ENCODE measurements around the gene NARF. TPM values are rescaled to one million over a fixed set of nuclear protein-coding genes. Genes with fewer than 3 reads are reported as not detected.
A peak's percentile ranks its signal among the peaks of the same experiment; 100 is the strongest.

Gene NARF
- total RNA-seq, 1 donor from 2014 or later: 111 TPM

GRCh38 chr17:82446649-82447048 is 11.9 kb upstream of the NARF start:
- no peak for TF ChIP-seq CTCF (conservative IDR thresholded peaks at IDR 0.05)
- H3K36me3 Mint-ChIP-seq: no peaks in the 10 kb centered on the region
- no peaks in the 10 kb centered on the region for H3K9me3 Mint-ChIP-seq
- no peaks in the 10 kb centered on the region for H3K27me3 Mint-ChIP-seq
- H3K4me3 Mint-ChIP-seq: no peak overlapping the region
- no peak overlapping the region for H3K27ac Mint-ChIP-seq
- no peak for DNase-seq (ENCODE audit: extremely low spot score, unreplicated experiment)
- peaks cover 12% of the 10 kb centered on the region for H3K4me1 Mint-ChIP-seq (ENCODE audit: unreplicated experiment)

- no peak for TF ChIP-seq CTCF (conservative IDR thresholded peaks at IDR 0.05)
- no peak for DNase-seq (ENCODE audit: extremely low spot score, unreplicated experiment)
- Mint-ChIP-seq H3K4me3 (peak overlapping the region; percentile 69), H3K27ac (no peak overlapping the region), H3K4me1 (ENCODE audit: unreplicated experiment) (peaks cover 12% of the 10 kb centered on the region), H3K9me3 (peaks cover 6% of the 10 kb centered on the region), H3K27me3 (no peaks in the 10 kb centered on the region), H3K36me3 (no peaks in the 10 kb centered on the region)
These were observed 10.7 kb upstream of the NARF start for GRCh38 chr17:82447876-82448275.

- no peak for TF ChIP-seq CTCF (conservative IDR thresholded peaks at IDR 0.05)
- Mint-ChIP-seq H3K27me3 (no peaks in the 10 kb centered on the region), H3K27ac (no peak overlapping the region), H3K9me3 (peaks cover 6% of the 10 kb centered on the region), H3K4me1 (ENCODE audit: unreplicated experiment) (peaks cover 12% of the 10 kb centered on the region), H3K4me3 (peak overlapping the region; percentile 90), H3K36me3 (no peaks in the 10 kb centered on the region)
- DNase-seq (ENCODE audit: extremely low spot score, unreplicated experiment): no peak
These were observed 9.2 kb upstream of the NARF start for GRCh38 chr17:82449131-82449882.

GRCh38 chr17:82449883-82450356 is 8.6 kb upstream of the NARF start:
- no peaks in the 10 kb centered on the region for H3K36me3 Mint-ChIP-seq
- H3K4me3 Mint-ChIP-seq: peak overlapping the region; percentile 90
- peaks cover 12% of the 10 kb centered on the region for H3K4me1 Mint-ChIP-seq (ENCODE audit: unreplicated experiment)
- H3K9me3 Mint-ChIP-seq: peaks cover 6% of the 10 kb centered on the region
- peak overlapping the region; percentile 26 for H3K27ac Mint-ChIP-seq
- TF ChIP-seq CTCF (conservative IDR thresholded peaks at IDR 0.05): no peak
- H3K27me3 Mint-ChIP-seq: no peaks in the 10 kb centered on the region
- no peak for DNase-seq (ENCODE audit: extremely low spot score, unreplicated experiment)

- Mint-ChIP-seq H3K9me3 (peaks cover 6% of the 10 kb centered on the region), H3K4me3 (peak within 1 kb of the TSS; percentile 90), H3K36me3 (no peaks in the 10 kb centered on the region), H3K4me1 (ENCODE audit: unreplicated experiment) (peaks cover 12% of the 10 kb centered on the region), H3K27ac (peak within 1 kb of the TSS; percentile 80), H3K27me3 (no peaks in the 10 kb centered on the region)
- DNase-seq (ENCODE audit: extremely low spot score, unreplicated experiment): peak; percentile 96
- no peak for TF ChIP-seq CTCF (conservative IDR thresholded peaks at IDR 0.05)
These were observed 8.0 kb upstream of the NARF start, which contains the start of gene CYBC1 for GRCh38 chr17:82450357-82451106. Gene CYBC1 (minus strand): TSS chr17:82450752. CDS start chr17:82449254, 1,498 bp downstream.

Measured in type B pancreatic cell (in vitro differentiated cells).